Hepatocyte (in vitro differentiated cells): Measurements from ENCODE around the gene ZNF605.

Experiments used
- EZH2phosphoT487 ChIP-seq: fragments of 200-600 bp; sonication (generic); IDR thresholded peaks from one replicate; pipeline ENCODE4 v1.6.1; 2018; ENCODE audit warnings: antibody characterized with exemption, mild to moderate bottlenecking, low read depth, moderate library complexity; ENCODE audit not compliant: unreplicated experiment, severe bottlenecking
- TF ChIP-seq, protein P1 (sequence below): fragments of 200-600 bp; sonication (generic); IDR thresholded peaks from 2 replicates; pipeline ENCODE4 v1.5.1; 2016; ENCODE audit warnings: antibody characterized with exemption, mild to moderate bottlenecking; ENCODE audit not compliant: poor library complexity

DNA sequence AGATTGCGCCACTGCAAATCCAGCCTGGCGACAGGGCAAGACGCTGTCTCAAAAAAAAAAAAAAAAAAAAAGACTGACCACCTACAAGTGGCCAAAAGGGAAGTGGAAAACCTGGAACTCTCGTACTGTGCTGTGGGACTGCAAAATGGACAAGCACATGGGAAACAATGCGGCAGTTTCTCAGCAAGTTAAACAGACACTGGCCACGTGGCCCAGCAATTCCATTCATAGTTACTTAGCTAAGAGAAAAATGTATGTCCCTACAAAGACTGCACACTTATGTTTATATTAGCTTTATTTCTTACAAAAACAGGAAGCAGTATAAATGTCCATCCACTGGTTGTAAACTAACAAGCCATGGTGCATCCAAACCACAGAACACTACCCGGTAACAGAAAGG lies 74.3 kb downstream of the ZNF605 start:
- TF ChIP-seq, protein P1, sequence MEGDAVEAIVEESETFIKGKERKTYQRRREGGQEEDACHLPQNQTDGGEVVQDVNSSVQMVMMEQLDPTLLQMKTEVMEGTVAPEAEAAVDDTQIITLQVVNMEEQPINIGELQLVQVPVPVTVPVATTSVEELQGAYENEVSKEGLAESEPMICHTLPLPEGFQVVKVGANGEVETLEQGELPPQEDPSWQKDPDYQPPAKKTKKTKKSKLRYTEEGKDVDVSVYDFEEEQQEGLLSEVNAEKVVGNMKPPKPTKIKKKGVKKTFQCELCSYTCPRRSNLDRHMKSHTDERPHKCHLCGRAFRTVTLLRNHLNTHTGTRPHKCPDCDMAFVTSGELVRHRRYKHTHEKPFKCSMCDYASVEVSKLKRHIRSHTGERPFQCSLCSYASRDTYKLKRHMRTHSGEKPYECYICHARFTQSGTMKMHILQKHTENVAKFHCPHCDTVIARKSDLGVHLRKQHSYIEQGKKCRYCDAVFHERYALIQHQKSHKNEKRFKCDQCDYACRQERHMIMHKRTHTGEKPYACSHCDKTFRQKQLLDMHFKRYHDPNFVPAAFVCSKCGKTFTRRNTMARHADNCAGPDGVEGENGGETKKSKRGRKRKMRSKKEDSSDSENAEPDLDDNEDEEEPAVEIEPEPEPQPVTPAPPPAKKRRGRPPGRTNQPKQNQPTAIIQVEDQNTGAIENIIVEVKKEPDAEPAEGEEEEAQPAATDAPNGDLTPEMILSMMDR = no peak
- no peak for TF ChIP-seq EZH2phosphoT487
